Testis (tissue), 2 donors: ENCODE measurements around the gene NRARP.

ENCODE experiments used
- POLR2A ChIP-seq: fragments of 450-650 bp; IDR thresholded peaks from one replicate; pipeline ENCODE4 v1.6.1; 2017; ENCODE audit warnings: antibody characterized with exemption, mild to moderate bottlenecking, moderate library complexity
- TF ChIP-seq, protein P1 (sequence below), 3 experiments: fragments of 450-650 bp in 2 of 3; fragments of 200-600 bp in 1 of 3; sonication (generic) in 1 of 3; IDR thresholded peaks; one replicate each; pipeline ENCODE4 v1.5.1; 2016 to 2019; ENCODE audit warnings: antibody characterized with exemption in 3 of 3, mild to moderate bottlenecking in 2 of 3, moderate library complexity in 1 of 3

DNA sequence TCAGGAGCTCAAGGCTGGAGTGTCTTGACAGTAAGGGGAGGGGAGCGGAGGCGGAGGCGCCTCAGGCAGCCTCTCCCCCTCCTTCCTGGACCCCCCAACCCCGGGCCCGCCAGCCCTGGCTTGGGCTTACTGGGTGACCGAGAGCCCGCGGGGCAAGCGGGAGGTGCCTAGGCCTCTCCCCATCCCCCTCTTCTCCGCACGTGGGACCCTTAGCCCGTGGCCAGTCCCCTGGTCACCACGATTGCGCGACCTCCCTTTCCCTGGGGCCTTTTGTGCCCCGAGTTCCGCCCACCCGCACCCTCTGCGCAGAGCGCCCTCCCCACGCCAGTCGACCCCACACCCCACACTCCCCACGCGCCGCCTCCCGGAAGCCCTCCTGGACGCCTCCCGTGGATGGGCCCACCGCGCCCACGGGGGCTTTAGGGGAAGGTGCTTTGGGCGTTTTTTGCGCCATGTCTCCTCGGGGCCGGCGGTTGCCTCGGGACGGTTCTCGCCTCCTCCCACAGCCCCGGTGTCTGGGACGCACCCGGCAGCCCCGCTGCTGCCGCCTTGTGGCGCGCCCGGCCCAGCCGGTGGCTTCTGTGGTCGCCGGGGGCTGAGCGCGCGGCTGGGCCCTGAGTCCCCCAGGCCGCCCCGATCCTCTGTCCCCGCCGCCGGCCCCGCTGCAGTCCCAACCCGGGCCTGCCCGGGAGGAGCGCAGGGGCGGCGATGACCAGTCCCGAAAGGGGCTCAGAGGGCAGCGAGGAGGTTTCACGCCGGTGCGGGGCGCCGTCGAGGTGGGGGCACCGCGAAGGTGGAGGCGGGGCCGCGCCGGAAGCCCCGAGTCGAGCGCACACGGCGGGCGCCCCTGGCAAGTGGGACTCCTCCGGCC is 21.4 kb downstream of the NRARP start:
- TF ChIP-seq, protein P1, sequence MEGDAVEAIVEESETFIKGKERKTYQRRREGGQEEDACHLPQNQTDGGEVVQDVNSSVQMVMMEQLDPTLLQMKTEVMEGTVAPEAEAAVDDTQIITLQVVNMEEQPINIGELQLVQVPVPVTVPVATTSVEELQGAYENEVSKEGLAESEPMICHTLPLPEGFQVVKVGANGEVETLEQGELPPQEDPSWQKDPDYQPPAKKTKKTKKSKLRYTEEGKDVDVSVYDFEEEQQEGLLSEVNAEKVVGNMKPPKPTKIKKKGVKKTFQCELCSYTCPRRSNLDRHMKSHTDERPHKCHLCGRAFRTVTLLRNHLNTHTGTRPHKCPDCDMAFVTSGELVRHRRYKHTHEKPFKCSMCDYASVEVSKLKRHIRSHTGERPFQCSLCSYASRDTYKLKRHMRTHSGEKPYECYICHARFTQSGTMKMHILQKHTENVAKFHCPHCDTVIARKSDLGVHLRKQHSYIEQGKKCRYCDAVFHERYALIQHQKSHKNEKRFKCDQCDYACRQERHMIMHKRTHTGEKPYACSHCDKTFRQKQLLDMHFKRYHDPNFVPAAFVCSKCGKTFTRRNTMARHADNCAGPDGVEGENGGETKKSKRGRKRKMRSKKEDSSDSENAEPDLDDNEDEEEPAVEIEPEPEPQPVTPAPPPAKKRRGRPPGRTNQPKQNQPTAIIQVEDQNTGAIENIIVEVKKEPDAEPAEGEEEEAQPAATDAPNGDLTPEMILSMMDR (IDR thresholded peaks at IDR 0.05), result no peak
- no peak for TF ChIP-seq POLR2A
